ENCODE data around the gene RASSF7. TPM values are rescaled to one million over a fixed set of nuclear protein-coding genes. Genes with fewer than 3 reads are reported as not detected.

RASSF7 gene
- polyA plus RNA-seq, 2 of the 4 experiments (the other 2 are of a cell fraction) = 18.4 to 30.7 TPM

- H3K9me3 ChIP-seq = no peaks in the 10 kb centered on the region
- no peak for TF ChIP-seq EHF (CRISPR knock-in tag; IDR thresholded peaks at IDR 0.05)
- no peak for TF ChIP-seq HEYL (CRISPR knock-in tag; IDR thresholded peaks at IDR 0.05)
- TF ChIP-seq RNF2 (IDR thresholded peaks at IDR 0.05; ENCODE audit: borderline replicate concordance, low read depth) = no peak
- no peak for TF ChIP-seq E2F6 (IDR thresholded peaks at IDR 0.05; ENCODE audit: borderline replicate concordance, low read depth)
- TF ChIP-seq ATOH8 (CRISPR knock-in tag; IDR thresholded peaks at IDR 0.05; ENCODE audit: low read depth) = no peak
- no peak for TF ChIP-seq CHD4 (IDR thresholded peaks at IDR 0.05; ENCODE audit: borderline replicate concordance)
- no peak for TF ChIP-seq POLR2A (IDR thresholded peaks at IDR 0.05; ENCODE audit: low read length)
- TF ChIP-seq RCOR1 (IDR thresholded peaks at IDR 0.05; ENCODE audit: low read depth, low read length) = no peak
- TF ChIP-seq MAX (IDR thresholded peaks at IDR 0.05) = no peak
- TF ChIP-seq ZNF302 (CRISPR knock-in tag; IDR thresholded peaks at IDR 0.05) = no peak
- no peak for TF ChIP-seq BHLHE40 (IDR thresholded peaks at IDR 0.05; ENCODE audit: low read depth, low read length)
- no peak for TF ChIP-seq MAZ (IDR thresholded peaks at IDR 0.05; ENCODE audit: borderline replicate concordance, low read depth, low read length)
- no peak for TF ChIP-seq MYC (IDR thresholded peaks at IDR 0.05; ENCODE audit: borderline replicate concordance, low read length)
- no peak for TF ChIP-seq EP300 (IDR thresholded peaks at IDR 0.05)
- TF ChIP-seq RARB (CRISPR knock-in tag; IDR thresholded peaks at IDR 0.05) = no peak
- TF ChIP-seq ZFP36 (IDR thresholded peaks at IDR 0.05; ENCODE audit: borderline replicate concordance, partially characterized antibody) = no peak
- no peak overlapping the region for H3K27ac ChIP-seq
- H3K4me2 ChIP-seq = no peak overlapping the region
- H3K4me1 ChIP-seq = peaks cover 12% of the 10 kb centered on the region
- no peak overlapping the region for H3K4me3 ChIP-seq
- ChIA-PET POLR2A (no interaction called here), CTCF (interaction anchor here (1.3 to 5.8 kb wide), 5 partner anchors 10 to 191 kb away, joined by 3 to 40 read pairs (median 5); no protein-coding TSS in a partner anchor)
- FAIRE-seq (no peak), ATAC-seq (no peak), DNase-seq (ENCODE audit: low read depth in 1 of 2, low spot score in 1 of 2) (no peak)
- WGBS (ENCODE audit: missing lambda C conversion rate) = 90% methylated on average over 17 of the region's 18 CpGs
Measured at GRCh38 chr11:531919-532526, 28.7 kb upstream of the RASSF7 start.

GRCh38 chr11:532527-532985 lies 28.2 kb upstream of the RASSF7 start:
- DNase-seq (ENCODE audit: low read depth in 1 of 2, low spot score in 1 of 2) (no peak), FAIRE-seq (no peak), ATAC-seq (no peak)
- TF ChIP-seq POLR2AphosphoS2 (conservative IDR thresholded peaks at IDR 0.05; ENCODE audit: low read length) (no peak), CHD4 (IDR thresholded peaks at IDR 0.05; ENCODE audit: borderline replicate concordance) (no peak), TP53 (CRISPR knock-in tag; IDR thresholded peaks at IDR 0.05) (no peak), KDM1A (IDR thresholded peaks at IDR 0.05; ENCODE audit: low read depth) (no peak), CHD2 (IDR thresholded peaks at IDR 0.05; ENCODE audit: low read length, partially characterized antibody) (no peak), KDM5A (IDR thresholded peaks at IDR 0.05) (no peak), PHF8 (IDR thresholded peaks at IDR 0.05; ENCODE audit: borderline replicate concordance, low read depth) (no peak), HES2 (IDR thresholded peaks at IDR 0.05) (no peak)
- peaks cover 12% of the 10 kb centered on the region for H3K4me1 ChIP-seq
- ChIA-PET POLR2A (interaction anchor here (0.6 kb wide), 1 partner anchor 278 kb away, joined by 4 read pairs; no protein-coding TSS in a partner anchor), CTCF (interaction anchor here (1.1 to 5.8 kb wide), 6 partner anchors 11 to 191 kb away, joined by 3 to 40 read pairs (median 5); no protein-coding TSS in a partner anchor)
- no peak overlapping the region for H3K4me2 ChIP-seq
- no peak overlapping the region for H3K27ac ChIP-seq
- no peak overlapping the region for H3K4me3 ChIP-seq
- WGBS (ENCODE audit: missing lambda C conversion rate) = 92% methylated on average over 10 of the region's 23 CpGs
- no peaks in the 10 kb centered on the region for H3K9me3 ChIP-seq
